Stimulated activated naive CD8-positive, alpha-beta T cell treated with anti-CD3 and anti-CD28 coated beads, Interleukin-15, Interleukin-2, amounts not matched to agents 100 ng/mL and 50 ng/mL, for 24 hours (primary cell): ENCODE measurements around the gene CYB5R3.
"Not testable (repeated sequence)": the region's sequence is repeated elsewhere in the genome, so short reads cannot be mapped to it uniquely, and the experiment has no call there.

ENCODE experiments used
- H3K27ac Mint-ChIP-seq: one replicate; pipeline ENCODE4 v1.8.0; 2021; ENCODE audit warnings: mild to moderate bottlenecking, mixed read lengths
- H3K27me3 Mint-ChIP-seq: one replicate; pipeline ENCODE4 v1.8.0; 2021; ENCODE audit warnings: mixed read lengths
- H3K36me3 Mint-ChIP-seq: one replicate; pipeline ENCODE4 v1.8.0; 2021; ENCODE audit warnings: low read depth, mixed read lengths
- H3K4me1 Mint-ChIP-seq: one replicate; pipeline ENCODE4 v1.8.0; 2021; ENCODE audit warnings: low read depth, mixed read lengths
- H3K4me3 Mint-ChIP-seq: one replicate; pipeline ENCODE4 v1.8.0; 2021; ENCODE audit warnings: mild to moderate bottlenecking, mixed read lengths
- H3K9me3 Mint-ChIP-seq: one replicate; pipeline ENCODE4 v1.8.0; 2021; ENCODE audit warnings: mixed read lengths

The CYB5R3 gene

DNA sequence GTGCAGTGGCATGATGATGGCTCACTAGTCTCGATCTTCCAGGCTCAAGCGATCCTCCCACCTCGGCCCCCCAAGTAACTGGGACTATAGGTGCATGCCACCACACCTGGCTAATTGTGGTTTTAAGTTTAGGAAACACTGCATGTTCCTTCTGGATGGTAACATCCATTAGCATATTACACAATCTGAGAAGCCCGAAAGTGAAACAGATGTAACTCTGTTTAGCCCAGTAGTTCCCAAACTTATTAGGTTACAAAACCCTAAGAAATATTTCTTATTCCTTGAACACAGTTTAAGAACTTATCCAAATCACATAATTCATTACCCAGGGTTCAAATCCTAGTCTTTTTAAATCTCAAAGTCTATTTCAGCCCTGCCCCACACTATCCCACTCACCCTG lies 62.8 kb downstream of the CYB5R3 start:
- H3K36me3 Mint-ChIP-seq = peaks cover 73% of the 10 kb centered on the region
- no peaks in the 10 kb centered on the region for H3K9me3 Mint-ChIP-seq
- H3K4me3 Mint-ChIP-seq = no peak overlapping the region
- H3K4me1 Mint-ChIP-seq = peaks cover 13% of the 10 kb centered on the region
- H3K27ac Mint-ChIP-seq = no peak overlapping the region
- H3K27me3 Mint-ChIP-seq = no peaks in the 10 kb centered on the region

DNA sequence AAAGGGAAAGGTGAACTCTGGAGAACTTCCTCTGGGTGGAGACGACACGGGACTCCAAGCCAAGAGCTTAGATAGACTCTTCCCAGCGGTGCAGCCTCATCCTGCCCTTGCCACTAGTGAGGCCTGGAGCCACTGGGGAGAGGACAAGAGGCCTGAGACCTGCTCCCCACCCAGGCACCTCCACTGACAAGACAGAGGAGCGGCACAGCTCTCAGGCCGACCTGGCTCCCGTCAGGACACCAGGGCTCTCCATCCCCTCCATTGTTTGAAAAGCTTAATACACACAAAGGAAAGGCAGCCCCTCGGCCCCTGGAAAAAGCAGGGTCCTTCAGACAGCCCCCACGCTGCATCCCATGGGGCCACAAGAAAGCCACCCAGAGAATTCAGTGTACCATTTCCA lies 64.1 kb downstream of the CYB5R3 start:
- H3K27me3 Mint-ChIP-seq = no peaks in the 10 kb centered on the region
- no peak overlapping the region for H3K27ac Mint-ChIP-seq
- peaks cover 18% of the 10 kb centered on the region for H3K4me1 Mint-ChIP-seq
- no peaks in the 10 kb centered on the region for H3K9me3 Mint-ChIP-seq
- H3K36me3 Mint-ChIP-seq = peaks cover 66% of the 10 kb centered on the region
- H3K4me3 Mint-ChIP-seq = no peak overlapping the region

DNA sequence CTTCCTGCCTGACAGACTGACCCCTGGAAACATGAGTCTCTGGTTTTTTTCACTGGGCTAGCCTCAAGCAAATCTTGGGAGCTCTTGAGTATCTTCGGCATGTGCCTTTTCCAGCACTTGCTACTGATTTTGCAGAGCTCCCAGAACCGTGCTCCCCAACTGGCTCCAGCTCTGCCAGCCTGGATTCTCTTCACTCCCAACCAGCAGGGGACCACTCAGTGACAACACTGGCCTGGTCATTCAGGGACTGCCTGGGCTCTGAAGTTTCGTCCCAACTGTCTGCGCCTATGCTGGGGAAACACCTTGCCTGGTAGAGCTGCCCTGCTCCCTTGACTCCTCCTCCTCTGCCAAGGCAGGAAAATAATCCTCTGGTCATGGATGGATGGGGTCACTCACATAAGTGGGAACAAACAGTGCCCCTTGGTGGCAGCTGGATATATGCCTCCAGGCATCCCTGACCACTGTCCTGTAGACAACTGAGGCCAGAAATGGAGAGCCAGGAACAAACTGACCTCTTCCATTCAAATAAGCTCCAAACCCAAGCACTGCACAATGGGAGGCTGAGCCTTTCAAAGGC lies 64.7 kb downstream of the CYB5R3 start:
- H3K9me3 Mint-ChIP-seq = no peaks in the 10 kb centered on the region
- H3K36me3 Mint-ChIP-seq = peaks cover 64% of the 10 kb centered on the region
- no peaks in the 10 kb centered on the region for H3K27me3 Mint-ChIP-seq

DNA sequence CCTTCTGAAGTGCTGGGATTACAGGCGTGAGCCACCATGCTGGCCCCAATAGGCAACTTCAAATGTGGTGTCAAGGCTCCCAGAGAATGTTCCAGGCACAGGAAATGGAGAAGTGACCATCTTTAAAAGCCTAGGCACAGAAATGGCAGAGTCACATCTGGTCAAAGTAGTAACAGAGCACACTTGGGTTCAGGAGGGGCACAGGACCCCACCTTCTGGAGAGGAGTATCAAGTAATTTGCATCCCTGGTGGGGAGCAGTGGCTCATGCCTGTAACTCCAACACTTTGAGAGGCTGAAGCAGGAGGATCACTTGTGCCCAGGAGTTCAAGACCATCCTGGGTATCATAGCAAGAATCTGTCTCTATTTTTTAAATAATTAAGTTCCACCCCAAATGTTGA lies 66.2 kb downstream of the CYB5R3 start:
- no peaks in the 10 kb centered on the region for H3K9me3 Mint-ChIP-seq
- H3K27ac Mint-ChIP-seq = peak overlapping the region; percentile 78
- peaks cover 67% of the 10 kb centered on the region for H3K36me3 Mint-ChIP-seq
- no peak overlapping the region for H3K4me3 Mint-ChIP-seq
- H3K27me3 Mint-ChIP-seq = no peaks in the 10 kb centered on the region
- peaks cover 19% of the 10 kb centered on the region for H3K4me1 Mint-ChIP-seq

More for the DNA sequence above, 64.7 kb downstream of the CYB5R3 start:
- H3K27ac Mint-ChIP-seq = peak overlapping the region; percentile 63
- H3K4me3 Mint-ChIP-seq = no peak overlapping the region
- H3K4me1 Mint-ChIP-seq = peaks cover 20% of the 10 kb centered on the region

DNA sequence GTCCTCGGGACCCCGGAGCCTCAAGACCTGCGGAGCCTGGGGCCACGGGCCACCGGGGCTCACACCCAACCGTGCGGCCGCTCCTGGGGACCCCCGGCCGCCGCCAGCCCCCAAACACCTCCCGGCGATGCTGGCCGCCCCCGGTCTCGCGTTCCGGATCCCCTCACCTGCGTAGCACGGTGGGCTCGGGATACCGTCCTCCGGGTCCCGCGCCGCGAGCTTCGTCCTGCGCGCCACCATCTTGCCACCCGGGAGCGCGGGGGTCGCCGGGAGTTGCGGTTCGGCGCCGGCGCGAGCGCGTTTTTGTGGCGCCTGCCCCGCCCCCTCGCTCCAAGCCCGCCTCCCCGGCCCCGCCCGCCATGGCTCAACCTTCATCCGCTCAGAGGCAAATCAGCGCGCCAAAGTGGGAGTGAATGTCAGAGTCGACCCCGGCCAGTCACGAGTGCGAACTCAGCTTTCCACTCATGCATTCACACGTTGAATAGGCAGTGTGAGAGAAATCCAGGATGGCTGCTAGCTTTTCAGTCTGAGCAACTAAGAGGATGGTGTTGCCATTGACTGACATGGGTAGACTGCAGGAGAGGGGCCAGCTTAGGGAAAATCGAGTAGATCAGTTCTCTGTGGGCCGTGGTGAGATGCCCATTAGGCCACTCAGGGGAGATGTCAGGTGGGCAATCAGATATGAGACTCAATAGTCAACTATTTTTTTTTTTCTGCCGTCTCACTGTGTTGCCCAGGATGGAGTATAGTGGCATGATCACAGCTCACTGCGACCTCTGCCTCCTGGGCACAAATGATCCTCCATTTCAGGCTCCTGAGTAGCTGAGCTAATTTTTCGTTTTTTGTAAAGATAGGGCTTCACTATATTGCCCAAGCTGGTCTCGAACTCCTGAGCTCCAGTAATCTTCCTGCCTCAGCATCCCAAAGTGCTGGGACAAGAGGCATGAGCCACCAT lies 67.2 kb downstream of the CYB5R3 start:
- H3K36me3 Mint-ChIP-seq = peaks cover 63% of the 10 kb centered on the region
- no peaks in the 10 kb centered on the region for H3K27me3 Mint-ChIP-seq
- peaks cover 15% of the 10 kb centered on the region for H3K4me1 Mint-ChIP-seq
- peak overlapping the region; percentile 96 for H3K27ac Mint-ChIP-seq
- H3K9me3 Mint-ChIP-seq = no peaks in the 10 kb centered on the region
- peak overlapping the region; percentile 95 for H3K4me3 Mint-ChIP-seq

DNA sequence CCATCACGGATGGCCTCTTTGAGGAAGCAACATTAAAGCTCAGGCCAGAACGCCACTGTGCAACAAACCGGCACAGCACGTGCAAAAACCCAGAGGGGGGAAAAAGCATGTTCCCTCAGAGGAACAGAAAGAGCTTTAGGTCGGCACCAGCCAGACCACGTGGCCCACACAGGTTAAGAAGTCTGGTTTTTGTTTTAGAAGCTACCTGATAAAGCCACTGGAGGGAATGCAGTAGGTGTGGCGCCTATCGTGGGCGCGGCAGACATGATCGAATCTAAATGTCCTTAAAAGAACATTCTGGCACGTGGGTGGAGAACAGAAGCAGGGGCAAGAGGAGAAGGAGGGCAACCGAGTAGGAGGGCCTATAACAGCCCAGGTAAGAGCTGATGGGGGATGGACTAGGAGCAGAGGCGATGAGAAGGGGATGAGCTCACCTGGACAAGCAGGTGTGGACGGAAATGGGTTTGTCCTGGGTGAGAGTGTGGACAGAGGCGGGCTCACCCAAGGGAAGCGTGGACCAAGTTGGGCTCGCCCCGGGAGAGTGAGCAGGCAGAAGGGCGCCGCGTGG lies 67.9 kb downstream of the CYB5R3 start:
- Mint-ChIP-seq H3K4me3 (peak overlapping the region; percentile 95), H3K4me1 (peaks cover 15% of the 10 kb centered on the region)

DNA sequence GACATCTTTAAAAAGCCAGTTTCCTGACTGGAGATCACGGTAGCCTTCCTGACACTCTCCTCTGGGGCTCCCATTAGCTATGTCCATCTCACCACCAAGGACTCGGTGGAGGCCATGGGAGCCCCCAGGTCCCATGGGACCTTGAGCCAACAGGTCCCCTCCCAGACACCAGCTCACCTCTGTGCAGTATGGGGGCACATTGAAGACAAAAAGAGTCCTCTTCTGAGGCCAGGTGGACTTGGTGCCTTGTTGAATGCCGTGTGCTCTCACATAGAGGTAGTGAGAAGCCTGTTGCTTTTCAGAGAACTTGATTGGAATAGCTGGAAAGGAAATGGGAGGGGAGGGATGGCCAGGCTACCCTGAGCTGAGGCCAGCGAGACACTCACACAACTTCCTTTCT lies 69.2 kb downstream of the CYB5R3 start:
- H3K27me3 Mint-ChIP-seq, H3K27ac Mint-ChIP-seq, H3K9me3 Mint-ChIP-seq: not testable (repeated sequence)
- Mint-ChIP-seq H3K4me1 (peaks cover 15% of the 10 kb centered on the region), H3K36me3 (peaks cover 43% of the 10 kb centered on the region), H3K4me3 (peak overlapping the region; percentile 74)

More for the DNA sequence above, 67.9 kb downstream of the CYB5R3 start:
- H3K9me3 Mint-ChIP-seq, H3K27me3 Mint-ChIP-seq: not testable (repeated sequence)
- Mint-ChIP-seq H3K27ac (peak overlapping the region; percentile 96), H3K36me3 (peaks cover 55% of the 10 kb centered on the region)

DNA sequence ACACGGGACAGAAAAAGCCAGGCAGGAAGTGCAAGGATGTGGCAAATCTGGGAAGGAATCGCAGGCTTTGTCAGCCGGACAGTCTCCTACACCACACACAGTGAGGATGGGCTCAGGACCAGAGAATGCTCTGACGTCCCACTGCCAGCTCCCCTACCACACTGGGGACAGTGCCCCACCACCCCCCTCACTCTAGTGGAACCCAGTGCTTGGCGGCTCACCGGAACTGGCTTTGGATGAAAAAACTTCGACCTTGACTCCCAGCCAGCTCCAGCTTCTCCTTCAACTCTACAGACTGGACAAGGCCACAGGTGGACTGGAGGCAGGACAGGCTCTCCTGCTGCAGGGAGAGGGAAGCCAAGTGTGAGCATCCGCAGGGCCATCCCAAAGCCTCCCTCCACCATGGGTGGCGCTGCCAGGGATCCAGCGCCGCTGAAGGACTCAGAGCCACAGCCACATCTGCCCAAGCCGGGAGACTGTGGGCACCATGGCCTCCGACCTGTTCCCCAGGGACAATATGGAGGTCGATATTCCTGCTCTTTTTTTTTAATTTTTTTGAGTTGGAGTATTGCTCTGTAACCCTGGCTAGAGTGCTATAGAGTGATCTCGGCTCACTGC lies 71.5 kb downstream of the CYB5R3 start:
- Mint-ChIP-seq H3K27me3 (no peaks in the 10 kb centered on the region), H3K4me1 (peaks cover 15% of the 10 kb centered on the region), H3K36me3 (peaks cover 32% of the 10 kb centered on the region), H3K9me3 (no peaks in the 10 kb centered on the region), H3K27ac (no peak overlapping the region), H3K4me3 (no peak overlapping the region)

DNA sequence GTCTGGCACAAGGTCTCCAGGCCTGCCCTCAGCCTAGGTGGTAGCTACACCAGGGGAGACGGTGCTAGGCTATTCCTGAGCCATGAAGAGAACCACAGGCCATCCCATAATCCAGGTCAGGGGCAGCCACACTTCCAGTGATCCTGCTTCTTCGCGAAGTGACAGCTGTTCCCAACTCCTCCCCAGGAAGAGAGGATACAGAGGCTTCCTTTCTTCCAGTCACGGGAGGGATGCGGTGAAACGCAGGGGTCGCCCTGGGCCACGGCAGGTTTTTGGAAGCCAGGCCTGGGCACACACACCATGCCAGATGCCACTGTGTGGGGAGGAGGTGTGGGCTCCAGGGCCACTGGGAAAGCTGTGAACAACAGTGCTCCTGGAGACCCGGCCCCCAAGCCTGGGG lies 72.1 kb downstream of the CYB5R3 start:
- H3K4me3 Mint-ChIP-seq, H3K27ac Mint-ChIP-seq, H3K4me1 Mint-ChIP-seq, H3K9me3 Mint-ChIP-seq, H3K27me3 Mint-ChIP-seq: not testable (repeated sequence)
- peaks cover 31% of the 10 kb centered on the region for H3K36me3 Mint-ChIP-seq

DNA sequence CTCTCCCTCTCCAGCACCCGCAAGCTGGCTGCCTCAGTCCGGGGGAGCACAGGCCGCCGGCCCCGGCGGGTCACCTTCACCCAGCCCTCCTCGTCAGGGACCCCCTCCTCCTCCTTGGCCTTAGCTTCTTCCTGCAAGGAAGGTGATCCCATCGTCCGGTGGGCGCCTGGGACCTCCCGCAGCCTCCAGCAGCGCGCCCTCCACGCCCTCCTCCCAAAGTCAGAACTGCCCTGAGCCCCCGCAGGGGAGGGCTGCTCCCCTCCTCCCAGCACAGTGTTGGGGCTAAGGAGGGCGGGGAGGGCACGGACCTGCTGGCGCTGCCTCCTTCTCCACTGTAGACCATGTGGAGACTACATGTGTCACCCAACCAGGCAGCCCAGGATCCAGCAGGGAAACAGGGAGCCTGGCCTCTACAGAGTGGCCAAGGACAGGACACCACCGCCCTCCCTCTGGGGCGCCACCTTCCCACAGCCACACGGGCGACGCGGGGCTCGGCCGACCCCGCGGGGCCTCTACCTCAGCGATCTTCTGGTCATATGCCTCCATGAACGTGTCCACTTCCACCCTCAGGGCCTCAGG lies 73.1 kb downstream of the CYB5R3 start:
- H3K27me3 Mint-ChIP-seq, H3K4me1 Mint-ChIP-seq, H3K27ac Mint-ChIP-seq, H3K9me3 Mint-ChIP-seq, H3K4me3 Mint-ChIP-seq: not testable (repeated sequence)
- H3K36me3 Mint-ChIP-seq = peaks cover 35% of the 10 kb centered on the region

DNA sequence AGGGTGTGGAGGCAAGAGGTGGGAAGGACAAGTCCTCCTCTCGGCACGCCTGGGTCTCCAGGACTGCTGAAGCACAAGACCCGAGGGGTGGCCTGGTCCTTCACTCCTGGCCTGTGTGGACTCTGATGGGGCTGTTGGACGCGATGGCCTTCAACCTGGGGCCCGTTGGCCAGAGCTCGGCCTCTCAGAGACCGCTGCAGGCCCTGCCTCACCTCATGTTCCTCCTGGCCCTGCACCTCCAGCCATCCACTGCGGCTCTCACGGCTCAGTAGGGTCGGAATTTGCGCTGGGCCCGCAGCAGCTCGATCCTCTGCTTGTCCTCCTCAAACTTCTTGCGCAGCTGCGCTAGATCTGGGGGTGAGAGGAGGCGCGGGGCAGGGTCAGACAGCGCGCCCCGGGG lies 74.7 kb downstream of the CYB5R3 start:
- not testable (repeated sequence) for H3K4me3 Mint-ChIP-seq, H3K4me1 Mint-ChIP-seq, H3K27ac Mint-ChIP-seq, H3K27me3 Mint-ChIP-seq, H3K9me3 Mint-ChIP-seq
- peaks cover 33% of the 10 kb centered on the region for H3K36me3 Mint-ChIP-seq

DNA sequence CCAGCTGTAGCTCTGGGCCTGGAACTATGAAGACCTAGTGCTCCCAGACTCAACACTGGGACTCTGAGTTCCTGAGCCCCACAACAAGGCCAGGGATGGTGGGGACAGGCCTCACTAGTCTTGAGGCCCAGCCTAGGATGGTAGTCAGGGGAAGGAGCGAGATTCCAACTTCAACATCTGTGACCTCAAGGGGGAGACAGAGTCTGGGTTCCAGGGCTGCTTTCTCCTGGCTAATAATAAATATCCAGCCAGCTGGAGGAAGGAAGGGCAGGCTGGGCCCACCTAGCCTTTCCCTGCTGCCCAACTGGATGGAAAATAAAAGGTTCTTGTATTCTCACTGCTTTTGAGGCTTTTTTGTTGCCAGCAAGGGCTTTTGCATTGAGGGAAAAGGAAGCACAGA lies 75.1 kb downstream of the CYB5R3 start:
- not testable (repeated sequence) for H3K4me3 Mint-ChIP-seq, H3K27ac Mint-ChIP-seq, H3K9me3 Mint-ChIP-seq, H3K4me1 Mint-ChIP-seq, H3K27me3 Mint-ChIP-seq
- peaks cover 33% of the 10 kb centered on the region for H3K36me3 Mint-ChIP-seq

DNA sequence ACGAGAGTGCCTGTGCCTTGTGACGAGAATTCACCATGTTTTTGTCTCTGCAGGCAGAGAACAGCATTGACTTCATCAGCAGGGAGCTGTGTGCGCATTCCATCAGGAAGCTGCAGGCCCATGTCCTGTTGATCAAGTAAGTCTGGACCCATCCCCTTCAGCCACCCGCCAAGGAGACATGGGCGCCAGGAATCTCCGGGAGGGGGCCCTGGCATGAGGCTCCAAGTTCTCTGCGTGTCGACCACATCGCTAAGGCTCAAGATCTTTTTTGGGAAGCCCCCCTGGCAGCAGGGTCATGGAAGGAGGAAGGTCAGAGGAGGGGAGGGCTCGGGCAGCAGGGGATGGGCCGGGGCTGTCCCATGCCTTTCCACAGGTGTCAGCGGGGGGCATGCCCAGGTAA lies 78.1 kb downstream of the CYB5R3 start:
- peaks cover 22% of the 10 kb centered on the region for H3K36me3 Mint-ChIP-seq
- H3K9me3 Mint-ChIP-seq, H3K27me3 Mint-ChIP-seq, H3K27ac Mint-ChIP-seq, H3K4me1 Mint-ChIP-seq, H3K4me3 Mint-ChIP-seq: not testable (repeated sequence)

DNA sequence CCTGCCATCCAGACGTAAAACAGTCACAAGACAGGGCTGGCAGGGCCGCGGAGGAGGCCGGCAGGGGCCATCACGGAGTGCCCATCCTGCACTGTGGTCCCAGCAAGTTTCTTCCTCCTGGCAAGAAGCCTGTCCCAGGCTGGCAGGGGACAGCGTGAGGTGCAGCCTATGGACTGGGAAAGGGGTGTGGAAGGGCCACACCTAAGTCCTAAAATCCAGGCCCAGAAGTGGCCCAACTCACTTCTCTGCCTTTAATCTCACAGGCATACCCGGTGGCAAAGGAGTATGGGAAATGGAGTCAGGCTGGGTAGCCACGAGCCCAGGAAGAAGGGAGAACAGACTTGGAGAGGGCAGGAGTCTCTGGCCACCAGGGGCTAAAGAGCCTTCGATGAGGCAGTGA lies 78.6 kb downstream of the CYB5R3 start:
- H3K4me3 Mint-ChIP-seq, H3K4me1 Mint-ChIP-seq, H3K27ac Mint-ChIP-seq, H3K9me3 Mint-ChIP-seq, H3K27me3 Mint-ChIP-seq: not testable (repeated sequence)
- peaks cover 22% of the 10 kb centered on the region for H3K36me3 Mint-ChIP-seq

DNA sequence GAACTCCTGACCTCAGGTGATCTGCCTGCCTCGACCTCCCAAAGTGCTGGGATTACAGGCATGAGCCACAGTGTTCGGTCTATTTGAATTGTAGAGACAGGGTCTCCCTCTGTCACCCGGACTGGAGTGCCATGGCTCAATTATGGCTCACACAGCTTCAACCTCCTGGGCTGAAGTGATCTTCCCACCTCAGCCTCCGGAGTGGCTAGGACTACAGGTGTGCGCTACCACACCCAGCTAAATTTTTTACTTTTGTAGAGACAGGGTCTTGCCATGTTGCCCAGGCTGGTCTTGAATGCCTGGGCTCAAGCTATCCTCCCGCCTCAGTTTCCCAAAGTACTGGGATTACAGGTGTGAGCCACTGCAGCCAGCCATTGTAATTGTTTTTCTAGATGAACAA lies 81.2 kb downstream of the CYB5R3 start:
- H3K27me3 Mint-ChIP-seq, H3K27ac Mint-ChIP-seq, H3K4me1 Mint-ChIP-seq, H3K4me3 Mint-ChIP-seq, H3K9me3 Mint-ChIP-seq: not testable (repeated sequence)
- peaks cover 18% of the 10 kb centered on the region for H3K36me3 Mint-ChIP-seq
